ENCODE data around the gene PLBD2.

Gene PLBD2, protein sequence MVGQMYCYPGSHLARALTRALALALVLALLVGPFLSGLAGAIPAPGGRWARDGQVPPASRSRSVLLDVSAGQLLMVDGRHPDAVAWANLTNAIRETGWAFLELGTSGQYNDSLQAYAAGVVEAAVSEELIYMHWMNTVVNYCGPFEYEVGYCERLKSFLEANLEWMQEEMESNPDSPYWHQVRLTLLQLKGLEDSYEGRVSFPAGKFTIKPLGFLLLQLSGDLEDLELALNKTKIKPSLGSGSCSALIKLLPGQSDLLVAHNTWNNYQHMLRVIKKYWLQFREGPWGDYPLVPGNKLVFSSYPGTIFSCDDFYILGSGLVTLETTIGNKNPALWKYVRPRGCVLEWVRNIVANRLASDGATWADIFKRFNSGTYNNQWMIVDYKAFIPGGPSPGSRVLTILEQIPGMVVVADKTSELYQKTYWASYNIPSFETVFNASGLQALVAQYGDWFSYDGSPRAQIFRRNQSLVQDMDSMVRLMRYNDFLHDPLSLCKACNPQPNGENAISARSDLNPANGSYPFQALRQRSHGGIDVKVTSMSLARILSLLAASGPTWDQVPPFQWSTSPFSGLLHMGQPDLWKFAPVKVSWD

DNA sequence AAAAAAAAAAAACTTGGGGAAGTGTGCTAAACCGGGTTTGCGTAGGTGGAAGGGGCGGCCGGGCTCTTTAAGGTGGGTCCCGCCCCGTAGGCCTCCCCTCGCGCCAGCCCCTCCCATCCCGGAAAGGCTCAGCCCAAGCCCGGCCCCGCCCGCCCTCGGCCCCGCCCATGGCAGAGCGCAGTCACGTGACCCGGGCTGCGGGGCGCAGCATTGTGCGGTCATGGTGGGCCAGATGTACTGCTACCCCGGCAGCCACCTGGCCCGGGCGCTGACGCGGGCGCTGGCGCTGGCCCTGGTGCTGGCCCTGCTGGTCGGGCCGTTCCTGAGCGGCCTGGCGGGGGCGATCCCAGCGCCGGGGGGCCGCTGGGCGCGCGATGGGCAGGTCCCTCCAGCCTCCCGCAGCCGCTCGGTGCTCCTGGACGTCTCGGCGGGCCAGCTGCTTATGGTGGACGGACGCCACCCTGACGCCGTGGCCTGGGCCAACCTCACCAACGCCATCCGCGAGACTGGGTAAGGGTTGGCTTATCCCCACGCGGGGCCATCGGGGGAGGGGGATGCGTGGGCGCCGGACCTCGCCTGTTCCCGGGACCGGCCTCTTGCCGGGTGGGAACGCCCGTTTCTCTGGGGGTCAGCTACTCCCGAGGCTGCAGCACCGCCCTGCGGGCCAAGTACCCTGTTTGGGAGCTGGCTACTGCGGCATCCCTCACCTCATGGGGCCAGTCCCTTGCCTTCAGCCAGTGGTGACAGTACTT lies at the start of gene PLBD2:
Gene PLBD2 (plus strand): TSS at position 207 of the 752 bp plus-strand sequence. CDS start 14 bp downstream, at position 221.
- DNase-seq: peak; percentile 96

GRCh38 chr12:113310489-113310888 lies 47.9 kb upstream of the PLBD2 start:
- peak; percentile 50 for DNase-seq

DNA sequence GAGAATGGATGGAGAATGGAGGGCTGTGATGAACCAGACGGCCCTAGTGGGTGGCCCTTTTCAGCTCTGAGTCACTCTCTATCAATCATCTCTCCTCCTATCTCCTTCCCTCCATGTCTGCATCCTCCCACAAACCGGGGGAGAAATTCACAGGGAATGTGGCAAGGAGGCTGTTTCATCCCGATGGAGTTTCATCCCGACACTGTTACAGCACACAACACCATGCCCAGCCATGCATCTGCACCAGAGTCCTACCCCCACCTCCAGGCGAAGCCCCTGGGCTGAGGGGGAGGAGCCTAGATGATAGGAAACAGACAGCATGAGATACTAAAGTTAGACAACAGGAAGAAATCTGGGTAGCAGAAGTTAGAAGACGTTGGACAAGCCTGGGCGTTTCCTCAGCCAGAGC lies 44.3 kb upstream of the PLBD2 start:
- DNase-seq: no peak

DNA sequence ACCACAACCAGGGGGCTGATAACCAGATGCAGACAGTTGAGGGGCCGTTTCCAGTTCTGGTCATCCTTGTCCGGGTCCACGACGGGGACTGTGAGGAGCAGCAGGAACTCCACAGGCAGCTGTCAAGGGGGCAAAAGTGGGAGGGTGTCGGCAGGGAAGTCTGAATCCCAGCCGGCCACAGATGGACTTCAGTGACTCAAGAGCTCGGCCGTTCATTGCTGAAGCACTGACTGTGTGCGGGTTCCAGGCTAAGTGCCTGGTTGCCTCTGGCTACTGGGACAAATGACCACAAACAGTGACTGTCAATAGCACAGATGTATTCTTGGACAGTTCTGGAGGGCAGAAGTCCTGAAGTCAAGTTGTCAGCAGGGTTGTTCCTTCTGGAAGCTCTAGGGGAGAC lies 43.0 kb upstream of the PLBD2 start:
- DNase-seq: no peak

- DNase-seq: no peak
These were observed 42.2 kb upstream of the PLBD2 start for GRCh38 chr12:113316155-113316554.

- no peak for DNase-seq
These were observed 41.3 kb upstream of the PLBD2 start for GRCh38 chr12:113317122-113317521.

DNA sequence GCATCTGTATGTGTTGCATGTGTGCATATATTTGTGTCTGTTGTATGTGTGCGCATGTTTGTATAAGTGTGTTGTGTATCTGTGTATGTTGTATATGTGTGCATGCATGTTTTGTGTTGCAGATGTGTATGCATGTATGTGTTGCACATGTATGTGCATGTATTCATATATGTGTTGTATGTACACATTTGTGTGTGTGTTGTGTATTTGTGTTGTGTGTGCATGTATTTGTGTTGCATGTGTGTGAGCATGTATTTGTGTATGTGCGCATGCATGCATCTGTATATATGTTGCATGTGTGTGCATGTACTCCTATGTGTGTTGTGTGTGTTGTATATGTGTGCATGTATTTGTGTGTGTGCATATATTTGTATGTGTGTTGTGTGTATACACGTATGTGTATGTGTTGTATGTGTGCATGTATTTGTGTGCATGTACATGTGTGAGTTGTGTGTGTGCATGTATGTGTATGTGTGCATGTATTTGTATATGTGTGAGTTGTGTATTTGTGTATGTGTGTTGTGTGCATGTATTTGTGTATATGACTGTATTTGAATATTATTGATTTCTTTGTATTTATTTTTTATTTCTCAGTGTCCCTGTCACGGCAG lies 40.2 kb upstream of the PLBD2 start:
- no peak for DNase-seq

- no peak for DNase-seq
These were observed 39.3 kb upstream of the PLBD2 start for GRCh38 chr12:113318900-113319628.

- no peak for DNase-seq
These were observed 38.0 kb upstream of the PLBD2 start for GRCh38 chr12:113320401-113320800.

- no peak for DNase-seq
These were observed 36.0 kb upstream of the PLBD2 start for GRCh38 chr12:113322343-113322742.

- no peak for DNase-seq
These were observed 32.5 kb upstream of the PLBD2 start for GRCh38 chr12:113325916-113326315.

GRCh38 chr12:113326775-113327395 lies 31.5 kb upstream of the PLBD2 start:
- no peak for DNase-seq

DNA sequence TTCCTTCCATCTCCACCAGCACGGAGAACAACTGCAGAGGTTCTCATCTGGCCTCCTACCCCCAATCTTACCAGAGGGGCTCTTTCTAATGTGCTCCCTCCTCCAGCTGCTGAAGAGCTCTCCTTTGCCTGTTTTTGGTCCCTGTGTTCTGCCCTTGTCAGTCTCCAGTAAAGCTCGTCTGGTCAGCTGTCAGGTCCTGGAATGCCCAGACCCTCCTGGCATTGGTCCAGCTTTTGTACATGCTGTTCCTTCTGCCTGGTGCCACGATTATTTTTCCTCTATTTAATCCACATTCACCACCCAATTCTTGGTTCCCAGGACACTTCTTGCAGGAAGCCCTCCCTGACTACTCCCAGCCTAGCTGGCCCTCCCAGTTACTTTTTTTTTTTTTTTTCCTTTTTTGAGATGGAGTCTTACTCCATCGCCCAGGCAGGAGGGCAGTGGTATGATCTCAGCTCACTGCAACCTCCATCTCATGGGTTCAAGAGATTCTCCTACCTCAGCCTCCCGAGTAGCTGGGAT lies 30.0 kb upstream of the PLBD2 start:
- no peak for DNase-seq

DNA sequence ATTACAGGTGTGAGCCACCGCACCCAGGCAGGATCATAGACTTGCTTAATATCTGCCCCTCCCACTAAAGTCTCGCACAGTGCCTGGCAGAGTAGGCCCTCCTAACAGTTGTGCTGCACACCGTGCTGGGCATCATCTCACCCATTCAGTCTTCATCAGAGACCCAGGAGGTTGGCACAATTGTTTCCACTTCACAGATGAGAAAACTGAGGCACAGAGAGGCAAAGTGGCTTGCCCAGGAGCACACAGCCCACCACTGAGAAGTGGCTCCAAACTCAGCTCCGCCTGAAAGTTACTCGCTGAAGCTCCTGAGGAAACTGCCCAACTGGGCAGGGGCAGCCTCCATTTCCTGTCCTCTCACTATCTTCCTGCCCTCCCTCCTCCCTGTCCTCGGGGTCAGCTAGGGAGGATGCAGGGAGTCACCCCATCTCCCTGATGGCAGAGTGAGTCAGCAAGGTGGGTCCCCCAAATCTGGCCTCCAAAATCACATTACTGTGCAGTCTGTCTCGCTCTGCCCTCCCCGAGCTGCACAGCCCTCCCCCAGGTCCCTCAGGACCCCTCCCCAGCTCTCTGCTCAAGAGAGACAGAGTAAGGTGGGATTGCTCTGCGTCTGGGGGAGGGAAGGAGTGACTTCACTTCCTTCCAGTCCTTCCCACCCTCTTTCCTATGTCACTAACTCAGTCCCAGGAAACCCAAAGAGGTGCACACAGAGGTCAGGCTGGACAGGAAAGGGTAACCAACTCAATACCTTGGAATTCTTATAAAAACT lies 29.2 kb upstream of the PLBD2 start:
- DNase-seq: no peak

GRCh38 chr12:113329791-113330417 lies 28.5 kb upstream of the PLBD2 start:
- DNase-seq: no peak

- DNase-seq: no peak
These were observed 27.9 kb upstream of the PLBD2 start for GRCh38 chr12:113330505-113330904.

DNA sequence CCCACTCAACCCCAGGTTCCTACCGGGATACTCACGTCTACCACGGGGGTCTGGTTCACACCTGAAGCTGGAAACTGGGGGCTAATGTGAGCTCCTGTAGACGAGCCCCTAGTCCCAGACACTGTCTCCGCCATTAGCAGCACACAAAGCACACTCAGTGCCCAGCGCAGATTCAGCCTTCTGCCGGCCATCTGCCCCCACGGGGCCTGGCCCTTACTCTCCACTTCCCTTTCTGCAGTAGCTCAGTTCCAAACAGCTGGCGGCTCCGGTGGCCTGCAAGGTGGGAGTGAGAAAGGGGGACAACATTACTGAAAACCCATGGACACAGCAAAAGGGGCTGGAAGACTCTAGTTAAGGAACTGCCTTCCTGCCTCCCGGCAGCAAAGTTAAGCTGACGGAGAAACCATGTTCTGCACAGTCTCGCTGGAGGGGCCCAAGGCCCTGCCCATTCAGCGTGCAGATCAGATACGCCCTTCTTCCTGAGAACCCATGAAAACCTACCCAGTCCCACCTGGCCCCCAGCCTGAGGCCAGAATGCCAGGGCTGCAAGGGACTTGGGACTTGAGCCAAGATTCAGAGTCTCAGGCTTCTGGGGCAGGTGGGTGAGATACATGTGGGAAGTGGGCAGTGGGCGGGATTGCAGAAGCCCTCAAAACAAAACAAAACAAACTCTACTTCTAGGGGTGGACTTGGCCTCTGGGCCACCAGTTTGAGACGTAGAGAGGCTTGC lies 25.5 kb upstream of the PLBD2 start:
- no peak for DNase-seq

GRCh38 chr12:113333418-113333750 lies 25.0 kb upstream of the PLBD2 start:
- DNase-seq: no peak

GRCh38 chr12:113333877-113334785 lies 24.3 kb upstream of the PLBD2 start:
- no peak for DNase-seq
